Pancreas (tissue), 10 donors: ENCODE data around the gene TES. TPM values are rescaled to one million over a fixed set of nuclear protein-coding genes. Genes with fewer than 3 reads are reported as not detected.

Source experiments
- ATAC-seq, 4 donors: fragments of 200-7000 bp; cut with Tn5 transposase; one replicate each; pipeline versions ENCODE4 v1.8.0 to v1.9.1; 2020; ENCODE audit warnings: mild to moderate bottlenecking in 4 of 4, moderate library complexity in 4 of 4
- DNase-seq, 6 donors: peaks; one replicate each; pipeline ENCODE4 v3.0.0-alpha.2; 2020
- FAIRE-seq: peaks from 2 replicates; lab custom pipeline; 2012; peaks lifted over from hg19 to GRCh38; lab: Jason Lieb, UNC
- H3K27ac ChIP-seq, 4 donors: fragments of 200-600 bp; sonication (generic); 1 replicate in 3 of 4; 2 replicates in 1 of 4; pipeline versions ENCODE4 v1.5.0 to v1.8.0; 2020
- H3K27me3 ChIP-seq, 4 donors: fragments of 200-600 bp; one replicate each; pipeline ENCODE4 v1.8.0; 2021
- H3K36me3 ChIP-seq, 3 donors: fragments of 200-600 bp; sonication (generic) in 1 of 3; one replicate each; pipeline versions ENCODE4 v1.5.0 to v1.8.0; 2020 to 2021
- H3K4me1 ChIP-seq, 3 donors: fragments of 200-600 bp; one replicate each; pipeline ENCODE4 v1.8.0; 2021
- H3K4me3 ChIP-seq, 4 donors: fragments of 200-600 bp; sonication (generic) in 2 of 4; one replicate each; pipeline versions ENCODE4 v1.5.0 to v1.8.0; 2020 to 2021
- H3K9me3 ChIP-seq, 4 donors: fragments of 200-600 bp; one replicate each; pipeline ENCODE4 v1.8.0; 2021
- WGBS, 2 donors: extraction: QIAGEN DNeasy Blood & Tissue Kit; methylation state at CpG; one replicate each; pipeline ENCODE4 v1.1.7; 2013; 5-methylcytosine and 5-hydroxymethylcytosine counted together
- intact Hi-C, 3 donors: fragments of 100-400 bp; cut with DNase I; formaldehyde crosslinking; loops; one replicate each; pipeline versions ENCODE4 v1.11.1 to v1.14.2; 2022
- polyA plus RNA-seq, 2 donors: library from polyadenylated mRNA; stranded (reverse); fragments of 200-250 nt; gene quantifications; one replicate each; pipeline ENCODE4 v1.2.3, GENCODE V29; 2013
- total RNA-seq, 6 donors: library from RNA; stranded (reverse); fragmentation: NEBNext Ultra II Directional in 4 of 6; extraction: Animal tissue kit (Norgen Biotek cat#: 25700) in 4 of 6; gene quantifications; one replicate each; pipeline versions ENCODE4 v1.2.1 to v1.2.4, GENCODE V29; 2021 to 2023
- TF ChIP-seq, protein P1 (sequence below), 4 donors: fragments of 200-600 bp; sonication (generic) in 3 of 4; IDR thresholded peaks; one replicate each; pipeline versions ENCODE4 v1.5.0 to v1.8.0; 2021; ENCODE audit warnings: antibody characterized with exemption in 4 of 4
- donor health status: healthy with polysubstance abuse.
- donor health status: DM: no; HTN: no; CAD: no; lungs with moderate emphysema.
- donor health status: DM: no; HTN: no; CAD: no.
- donor health status: control.
- donor health status: control.
- donor health status: Bipolar disorder and iron deficiency.
- donor health status: DM: yes; HTN: yes; CAD: no.
- donor health status: DM: no; HTN: no; CAD: no.
- donor health status: DM: no; HTN: no; CAD: no.
- donor health status: DM: yes; HTN: yes; CAD: no.

The TES gene
- total and polyA plus RNA-seq, 8 donors, result 10.6 to 37.0 (median 20.0) TPM

DNA sequence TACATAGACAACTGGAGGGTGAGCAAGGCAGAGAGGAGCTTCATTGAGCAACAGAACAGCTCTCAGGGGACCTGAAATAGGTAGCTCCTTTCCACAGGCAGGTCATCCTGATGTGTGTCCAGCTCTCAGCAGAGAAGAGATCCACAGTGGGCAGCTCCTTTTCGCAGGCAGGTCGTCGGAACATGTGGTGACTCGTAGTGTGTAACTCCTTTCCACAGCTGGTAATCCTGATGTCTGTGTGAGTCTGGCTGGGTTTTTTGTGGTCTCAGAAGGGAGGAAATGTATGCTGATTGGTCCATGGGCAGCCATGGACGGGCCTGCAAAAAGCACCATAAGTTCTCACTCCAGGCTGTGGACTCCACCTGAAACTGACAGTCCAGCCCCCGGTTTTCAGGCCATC is 24.4 kb upstream of the TES start:
- no peak for DNase-seq

DNA sequence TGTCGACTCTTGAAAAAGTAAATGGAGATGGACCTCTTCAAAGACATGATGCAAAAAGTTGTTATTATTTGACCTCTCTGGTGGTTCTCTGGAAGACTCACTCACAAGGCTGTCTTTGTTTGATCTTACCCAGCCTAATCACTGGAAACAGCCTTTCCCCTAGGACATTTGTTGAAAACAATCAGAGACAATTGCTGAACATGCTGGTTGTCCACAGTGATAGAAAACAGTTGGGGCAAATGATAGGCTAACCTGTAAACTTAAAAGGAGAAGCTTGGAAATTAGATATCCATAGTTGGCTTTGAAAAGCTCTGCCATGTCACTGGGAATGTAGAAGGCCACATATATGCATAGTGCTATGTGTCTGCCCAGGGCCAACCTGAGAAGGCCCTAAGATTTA is 22.9 kb upstream of the TES start:
- H3K27ac ChIP-seq, result no peak overlapping the region
- TF ChIP-seq, protein P1, sequence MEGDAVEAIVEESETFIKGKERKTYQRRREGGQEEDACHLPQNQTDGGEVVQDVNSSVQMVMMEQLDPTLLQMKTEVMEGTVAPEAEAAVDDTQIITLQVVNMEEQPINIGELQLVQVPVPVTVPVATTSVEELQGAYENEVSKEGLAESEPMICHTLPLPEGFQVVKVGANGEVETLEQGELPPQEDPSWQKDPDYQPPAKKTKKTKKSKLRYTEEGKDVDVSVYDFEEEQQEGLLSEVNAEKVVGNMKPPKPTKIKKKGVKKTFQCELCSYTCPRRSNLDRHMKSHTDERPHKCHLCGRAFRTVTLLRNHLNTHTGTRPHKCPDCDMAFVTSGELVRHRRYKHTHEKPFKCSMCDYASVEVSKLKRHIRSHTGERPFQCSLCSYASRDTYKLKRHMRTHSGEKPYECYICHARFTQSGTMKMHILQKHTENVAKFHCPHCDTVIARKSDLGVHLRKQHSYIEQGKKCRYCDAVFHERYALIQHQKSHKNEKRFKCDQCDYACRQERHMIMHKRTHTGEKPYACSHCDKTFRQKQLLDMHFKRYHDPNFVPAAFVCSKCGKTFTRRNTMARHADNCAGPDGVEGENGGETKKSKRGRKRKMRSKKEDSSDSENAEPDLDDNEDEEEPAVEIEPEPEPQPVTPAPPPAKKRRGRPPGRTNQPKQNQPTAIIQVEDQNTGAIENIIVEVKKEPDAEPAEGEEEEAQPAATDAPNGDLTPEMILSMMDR (IDR thresholded peaks at IDR 0.05), result no peak
- H3K4me1 ChIP-seq, result no peaks in the 10 kb centered on the region
- H3K27me3 ChIP-seq, result no peaks in the 10 kb centered on the region
- WGBS, 2 donors, result 94 to 100% methylated on average over 1 of the region's 1 CpG
- ATAC-seq, result no peak
- DNase-seq, result no peak
- no peaks in the 10 kb centered on the region for H3K36me3 ChIP-seq
- intact Hi-C loops, result no loop called here
- no peaks in the 10 kb centered on the region for H3K9me3 ChIP-seq
- H3K4me3 ChIP-seq, result no peak overlapping the region
- no peak for FAIRE-seq

More for the DNA sequence above, 24.4 kb upstream of the TES start:
- FAIRE-seq (no peak), ATAC-seq (no peak)
- Histone ChIP-seq H3K4me1 (no peaks in the 10 kb centered on the region), H3K4me3 (no peak overlapping the region), H3K36me3 (no peaks in the 10 kb centered on the region), H3K27ac (no peak overlapping the region), H3K9me3 (no peaks in the 10 kb centered on the region), H3K27me3 (no peaks in the 10 kb centered on the region)
- 89 to 97% methylated on average over 6 of the region's 6 CpGs for WGBS, 2 donors
- TF ChIP-seq, protein P1 (IDR thresholded peaks at IDR 0.05), result no peak
- intact Hi-C loops, result no loop called here

GRCh38 chr7:116193329-116194087 is 16.8 kb upstream of the TES start:
- no peaks in the 10 kb centered on the region for H3K36me3 ChIP-seq
- FAIRE-seq, result peak; percentile 32
- no peaks in the 10 kb centered on the region for H3K4me1 ChIP-seq
- 70 to 72% methylated on average over 5 of the region's 5 CpGs for WGBS, 2 donors
- DNase-seq, result no peak
- H3K27ac ChIP-seq, result no peak overlapping the region
- no peak overlapping the region for H3K4me3 ChIP-seq
- peaks cover 0 to 5% (median 0%) of the 10 kb centered on the region in 4 donors for H3K27me3 ChIP-seq
- no peaks in the 10 kb centered on the region for H3K9me3 ChIP-seq
- TF ChIP-seq, protein P1 (IDR thresholded peaks at IDR 0.05), result no peak
- intact Hi-C loops, result no loop called here
- no peak for ATAC-seq

- no peak overlapping the region for H3K27ac ChIP-seq
- no peak for DNase-seq
- 64 to 79% methylated on average over 2 of the region's 2 CpGs for WGBS, 2 donors
- intact Hi-C loops, result no loop called here
- H3K4me3 ChIP-seq, result no peak overlapping the region
- no peaks in the 10 kb centered on the region for H3K4me1 ChIP-seq
- FAIRE-seq, result no peak
- TF ChIP-seq, protein P1 (IDR thresholded peaks at IDR 0.05), result no peak
- H3K36me3 ChIP-seq, result no peaks in the 10 kb centered on the region
- H3K9me3 ChIP-seq, result no peaks in the 10 kb centered on the region
- no peak for ATAC-seq
- H3K27me3 ChIP-seq, result peaks cover 0 to 5% (median 0%) of the 10 kb centered on the region in 4 donors
Measured at GRCh38 chr7:116194115-116194514, 16.2 kb upstream of the TES start.

DNA sequence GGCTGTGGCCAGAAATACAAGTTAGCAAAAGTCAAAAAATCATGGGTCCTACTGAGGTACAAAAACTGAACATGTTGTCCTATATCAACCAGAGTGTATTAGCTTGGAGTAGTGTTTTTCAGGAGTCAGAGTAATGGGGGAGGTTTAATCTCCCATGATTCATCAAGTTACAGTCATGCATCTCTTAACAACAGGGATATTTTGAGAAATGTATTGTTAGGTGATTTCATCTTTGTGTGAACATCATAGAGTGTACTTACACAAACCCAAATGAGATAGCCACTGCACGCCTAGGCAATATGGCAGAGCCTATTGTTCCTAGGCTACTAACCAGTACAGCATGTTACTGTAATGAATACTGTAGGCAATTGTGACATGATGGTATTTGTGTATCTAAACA is 14.9 kb upstream of the TES start:
- Histone ChIP-seq H3K36me3 (no peaks in the 10 kb centered on the region), H3K27ac (no peak overlapping the region), H3K27me3 (peaks cover 0 to 5% (median 0%) of the 10 kb centered on the region in 4 donors), H3K9me3 (no peaks in the 10 kb centered on the region), H3K4me1 (no peaks in the 10 kb centered on the region), H3K4me3 (no peak overlapping the region)
- WGBS, 2 donors, result 89 to 97% methylated on average over 1 of the region's 1 CpG
- intact Hi-C loops, result no loop called here
- no peak for ATAC-seq
- FAIRE-seq, result no peak
- TF ChIP-seq, protein P1 (IDR thresholded peaks at IDR 0.05), result no peak
- no peak for DNase-seq
